Activated CD8-positive, alpha-beta T cell treated with anti-CD3 and anti-CD28 coated beads, Interleukin-2, amount 10 ng/mL, durations not matched to agents 7 days and 5 days (primary cell): Measurements from ENCODE around the gene C4orf36. TPM values are rescaled to one million over a fixed set of nuclear protein-coding genes. Genes with fewer than 3 reads are reported as not detected.
"Not testable (repeated sequence)": the region's sequence is repeated elsewhere in the genome, so short reads cannot be mapped to it uniquely, and the experiment has no call there.

ENCODE experiments used
- ATAC-seq: fragments of 150-1000 bp; cut with Tn5 transposase; one replicate; pipeline ENCODE4 v1.10.0; 2021; ENCODE audit warnings: moderate library complexity
- CTCF ChIA-PET: fragments of 350-600 bp; sonication (Branson Sonifier 250); formaldehyde crosslinking; loops from one replicate; lab custom pipeline; 2021; ENCODE audit warnings: antibody characterized with exemption; lab: Charles Lee
- POLR2A ChIA-PET: fragments of 350-600 bp; sonication (Branson Sonifier 250); formaldehyde crosslinking; loops from one replicate; lab custom pipeline; 2021; ENCODE audit warnings: antibody characterized with exemption; lab: Charles Lee
- DNase-seq: peaks from one replicate; pipeline ENCODE4 v3.0.0-alpha.2; 2020
- H3K27ac Mint-ChIP-seq: one replicate; pipeline ENCODE4 v1.8.0; 2021; ENCODE audit warnings: mild to moderate bottlenecking, mixed read lengths
- H3K27me3 Mint-ChIP-seq: one replicate; pipeline ENCODE4 v1.8.0; 2021; ENCODE audit warnings: low read depth, mixed read lengths
- H3K36me3 Mint-ChIP-seq: one replicate; pipeline ENCODE4 v1.8.0; 2021; ENCODE audit warnings: low read depth, mixed read lengths
- H3K4me1 Mint-ChIP-seq: one replicate; pipeline ENCODE4 v1.8.0; 2021; ENCODE audit warnings: low read depth, mixed read lengths
- H3K4me3 Mint-ChIP-seq: one replicate; pipeline ENCODE4 v1.8.0; 2021; ENCODE audit warnings: mild to moderate bottlenecking, mixed read lengths
- H3K9me3 Mint-ChIP-seq: one replicate; pipeline ENCODE4 v1.8.0; 2022; ENCODE audit warnings: mixed read lengths; ENCODE audit not compliant: insufficient read depth
- total RNA-seq, 2 experiments: library from RNA; stranded (reverse); gene quantifications; one replicate each; pipeline ENCODE4 v1.2.3, GENCODE V29; 2021

Gene C4orf36
- total RNA-seq, 2 experiments from 2014 or later: 0.37 TPM; not detected in 1

DNA sequence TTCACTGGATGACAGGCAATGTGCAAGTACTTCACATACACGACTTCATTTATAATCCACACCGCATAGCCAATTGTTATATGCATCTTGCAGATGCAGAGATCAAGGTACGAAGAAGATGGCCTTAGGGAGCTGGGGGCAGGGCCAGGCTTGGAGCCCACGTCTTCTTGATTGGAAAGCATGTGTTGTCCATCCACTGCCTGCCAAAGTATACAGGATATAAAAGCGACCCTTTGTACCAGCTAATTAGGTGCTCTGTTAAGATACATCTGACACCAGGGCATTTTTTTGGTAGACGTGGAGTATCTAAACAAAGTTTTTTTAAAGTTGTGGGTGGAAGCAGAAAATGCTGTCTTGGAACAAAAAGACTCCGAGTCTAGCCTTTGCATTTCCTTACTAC is 1.4 kb downstream of the C4orf36 start:
- ChIA-PET CTCF (no interaction called here), POLR2A (no interaction called here)
- Mint-ChIP-seq H3K36me3 (no peaks in the 10 kb centered on the region), H3K27me3 (peaks cover 21% of the 10 kb centered on the region), H3K27ac (no peak overlapping the region), H3K4me3 (peak overlapping the region; percentile 46), H3K4me1 (peaks cover 3% of the 10 kb centered on the region), H3K9me3 (no peaks in the 10 kb centered on the region)
- ATAC-seq: no peak
- DNase-seq: no peak

DNA sequence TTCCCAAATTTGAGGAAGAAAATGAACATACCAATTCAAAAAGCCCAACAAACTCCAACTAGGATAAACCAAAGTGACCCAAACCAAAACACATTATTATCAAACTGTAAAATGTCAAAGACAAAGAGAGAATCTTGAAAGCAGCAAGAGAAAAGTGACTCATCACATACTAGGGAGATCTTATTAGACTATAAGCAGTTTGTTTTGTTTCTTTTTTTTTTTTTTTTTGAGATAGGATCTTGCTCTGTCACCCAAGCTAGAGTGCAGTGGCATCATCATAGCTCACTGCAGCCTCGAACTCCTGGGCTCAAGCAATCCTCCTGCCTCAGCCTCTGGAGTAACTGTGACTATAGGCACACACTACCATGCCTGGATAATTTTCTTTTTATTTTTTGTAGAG is 12.6 kb downstream of the C4orf36 start:
- ATAC-seq (no peak), DNase-seq (no peak)
- H3K4me3 Mint-ChIP-seq: no peak overlapping the region
- no peaks in the 10 kb centered on the region for H3K4me1 Mint-ChIP-seq
- H3K27me3 Mint-ChIP-seq: no peaks in the 10 kb centered on the region
- no peaks in the 10 kb centered on the region for H3K36me3 Mint-ChIP-seq
- H3K9me3 Mint-ChIP-seq: peaks cover 6% of the 10 kb centered on the region
- POLR2A ChIA-PET: no interaction called here
- no peak overlapping the region for H3K27ac Mint-ChIP-seq
- CTCF ChIA-PET: no interaction called here

DNA sequence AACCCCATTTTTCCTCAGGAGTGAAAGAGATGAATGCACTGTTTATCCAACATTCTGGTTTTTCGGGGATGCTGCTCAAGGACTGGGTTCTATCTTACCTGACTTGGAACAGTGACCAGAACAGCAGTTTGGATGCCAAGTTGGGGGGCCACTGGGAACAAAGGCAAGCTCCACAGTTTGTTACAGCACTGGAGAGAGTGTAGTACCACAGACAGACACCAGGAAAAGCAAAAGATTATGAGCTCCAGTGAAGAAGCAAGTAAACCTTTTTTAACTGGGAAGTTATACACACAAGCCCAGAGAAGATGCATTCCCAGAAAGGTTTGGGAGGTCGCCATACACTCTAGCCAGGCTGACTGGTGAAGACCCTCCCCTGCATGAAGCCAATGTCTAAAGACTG is 13.6 kb downstream of the C4orf36 start:
- Mint-ChIP-seq H3K4me3 (no peak overlapping the region), H3K9me3 (peaks cover 6% of the 10 kb centered on the region), H3K4me1 (no peaks in the 10 kb centered on the region), H3K27ac (no peak overlapping the region), H3K27me3 (no peaks in the 10 kb centered on the region), H3K36me3 (no peaks in the 10 kb centered on the region)
- ATAC-seq: no peak
- CTCF ChIA-PET: no interaction called here
- no peak for DNase-seq
- POLR2A ChIA-PET: no interaction called here

- Mint-ChIP-seq H3K27me3 (no peaks in the 10 kb centered on the region), H3K9me3 (peaks cover 6% of the 10 kb centered on the region), H3K4me3 (no peak overlapping the region), H3K4me1 (no peaks in the 10 kb centered on the region), H3K27ac (no peak overlapping the region), H3K36me3 (no peaks in the 10 kb centered on the region)
- no peak for ATAC-seq
- no peak for DNase-seq
- POLR2A ChIA-PET: no interaction called here
- CTCF ChIA-PET: no interaction called here
Observed at GRCh38 chr4:86876894-86877685, 15.1 kb downstream of the C4orf36 start.

DNA sequence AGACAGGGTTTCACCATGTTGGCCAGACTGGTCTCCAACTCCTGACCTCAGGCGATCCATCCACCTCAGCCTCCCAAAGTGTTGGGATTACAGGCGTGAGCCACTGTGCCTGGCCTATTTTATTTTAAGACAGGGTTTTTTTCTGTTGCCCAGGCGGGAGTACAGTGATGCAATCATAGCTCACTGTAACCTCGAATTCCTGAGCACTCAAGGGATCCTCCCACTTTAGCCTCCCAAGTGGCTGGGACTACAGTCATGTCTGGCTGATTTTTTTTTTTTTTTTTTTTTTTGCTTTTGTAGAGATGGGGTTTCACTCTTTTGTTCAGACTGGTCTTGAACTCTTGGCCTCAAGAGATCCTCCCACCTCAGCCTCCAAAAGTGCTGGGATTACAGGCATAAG is 16.8 kb downstream of the C4orf36 start:
- ATAC-seq, H3K27ac Mint-ChIP-seq, H3K4me1 Mint-ChIP-seq, H3K9me3 Mint-ChIP-seq, H3K4me3 Mint-ChIP-seq, CTCF ChIA-PET, DNase-seq, H3K27me3 Mint-ChIP-seq, POLR2A ChIA-PET, H3K36me3 Mint-ChIP-seq: not testable (repeated sequence)

DNA sequence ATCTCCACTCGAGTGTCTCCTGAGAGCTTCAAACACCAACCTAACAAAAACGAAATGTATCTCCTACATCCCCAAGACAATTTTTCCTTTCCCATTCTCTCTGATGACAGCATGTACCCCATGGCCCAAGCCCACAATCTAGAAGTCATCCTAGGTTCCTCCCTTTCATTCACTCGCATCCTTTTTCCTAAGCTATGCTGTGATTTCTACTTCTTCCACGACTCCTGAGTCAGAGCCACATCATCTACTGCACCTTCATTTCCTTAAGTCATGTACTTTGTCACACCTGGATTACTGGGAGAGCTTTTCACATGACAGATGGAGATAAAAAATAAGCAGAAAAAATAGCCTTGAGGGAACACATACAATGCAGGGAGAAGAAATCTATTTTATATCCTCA is 20.1 kb downstream of the C4orf36 start:
- ATAC-seq (no peak), DNase-seq (no peak)
- H3K9me3 Mint-ChIP-seq: peaks cover 4% of the 10 kb centered on the region
- H3K4me3 Mint-ChIP-seq: no peak overlapping the region
- no peak overlapping the region for H3K27ac Mint-ChIP-seq
- CTCF ChIA-PET: no interaction called here
- POLR2A ChIA-PET: no interaction called here
- H3K27me3 Mint-ChIP-seq: no peaks in the 10 kb centered on the region
- H3K36me3 Mint-ChIP-seq: no peaks in the 10 kb centered on the region
- no peaks in the 10 kb centered on the region for H3K4me1 Mint-ChIP-seq

DNA sequence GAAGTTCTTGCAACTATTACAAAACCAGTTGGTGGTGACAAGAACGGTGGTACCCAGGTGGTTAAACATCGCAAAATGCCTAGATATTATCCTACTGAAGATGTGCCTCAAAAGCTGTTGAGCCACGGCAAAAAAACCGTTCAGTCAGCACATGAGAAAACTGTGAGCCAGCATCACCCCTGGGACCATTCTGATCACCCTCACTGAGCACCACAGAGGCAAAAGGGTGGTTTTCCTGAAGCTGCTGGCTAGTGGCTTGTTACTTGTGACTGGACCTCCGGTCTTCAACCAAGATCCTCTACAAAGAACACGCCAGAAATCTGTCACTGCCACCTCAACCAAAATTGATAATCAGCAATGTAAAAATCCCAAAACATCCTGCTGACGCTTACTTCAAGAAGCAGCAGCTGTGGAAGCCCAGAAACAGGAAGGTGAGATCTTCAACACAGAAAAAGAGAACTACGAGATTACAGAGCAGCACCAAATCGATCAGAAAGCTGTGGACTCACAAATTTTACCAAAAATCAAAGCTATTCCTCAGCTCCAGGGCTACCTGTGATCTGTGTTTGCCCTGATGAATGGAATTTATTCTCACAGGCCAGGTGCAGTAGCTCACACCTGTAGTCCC is 21.7 kb downstream of the C4orf36 start:
- Mint-ChIP-seq H3K27ac (no peak overlapping the region), H3K4me3 (no peak overlapping the region), H3K4me1 (no peaks in the 10 kb centered on the region), H3K27me3 (no peaks in the 10 kb centered on the region), H3K9me3 (peaks cover 4% of the 10 kb centered on the region), H3K36me3 (no peaks in the 10 kb centered on the region)
- no peak for ATAC-seq
- ChIA-PET POLR2A (interaction anchor here (0.6 kb wide), 1 partner anchor 22 kb away, joined by 3 read pairs; no protein-coding TSS in a partner anchor), CTCF (no interaction called here)
- DNase-seq: no peak

GRCh38 chr4:86857341-86858052 is 34.7 kb downstream of the C4orf36 start:
- no peaks in the 10 kb centered on the region for H3K9me3 Mint-ChIP-seq
- DNase-seq (no peak), ATAC-seq (no peak)
- no peaks in the 10 kb centered on the region for H3K4me1 Mint-ChIP-seq
- ChIA-PET POLR2A (no interaction called here), CTCF (no interaction called here)
- H3K36me3 Mint-ChIP-seq: no peaks in the 10 kb centered on the region
- no peak overlapping the region for H3K27ac Mint-ChIP-seq
- H3K4me3 Mint-ChIP-seq: no peak overlapping the region
- H3K27me3 Mint-ChIP-seq: no peaks in the 10 kb centered on the region

GRCh38 chr4:86856896-86857295 is 35.3 kb downstream of the C4orf36 start:
- Mint-ChIP-seq H3K27me3 (no peaks in the 10 kb centered on the region), H3K27ac (no peak overlapping the region), H3K4me1 (no peaks in the 10 kb centered on the region), H3K36me3 (no peaks in the 10 kb centered on the region), H3K4me3 (no peak overlapping the region), H3K9me3 (no peaks in the 10 kb centered on the region)
- ChIA-PET POLR2A (no interaction called here), CTCF (no interaction called here)
- ATAC-seq: no peak
- DNase-seq: no peak

DNA sequence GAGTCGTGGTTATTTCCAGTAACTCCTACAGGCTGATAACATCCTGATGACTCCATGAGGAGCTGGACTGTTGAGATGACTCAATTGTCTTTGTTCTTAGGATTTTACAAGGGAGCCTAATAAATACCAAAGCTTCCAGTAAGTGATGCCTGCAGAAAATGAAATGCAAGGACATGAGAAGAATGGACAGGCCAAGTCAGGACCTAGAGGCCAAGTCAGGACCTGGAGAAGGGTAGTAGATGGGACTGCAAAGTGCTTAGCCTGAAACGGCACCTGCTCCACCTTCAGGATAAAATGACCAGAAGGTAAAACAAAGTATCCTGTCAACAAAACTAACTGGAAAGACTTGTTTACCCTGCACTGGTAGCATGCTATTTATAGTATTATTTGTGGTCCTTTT is 36.6 kb downstream of the C4orf36 start:
- Mint-ChIP-seq H3K9me3 (no peaks in the 10 kb centered on the region), H3K4me1 (no peaks in the 10 kb centered on the region), H3K4me3 (no peak overlapping the region), H3K36me3 (no peaks in the 10 kb centered on the region), H3K27me3 (no peaks in the 10 kb centered on the region), H3K27ac (no peak overlapping the region)
- no peak for ATAC-seq
- no peak for DNase-seq
- CTCF ChIA-PET: no interaction called here
- POLR2A ChIA-PET: no interaction called here

- no peaks in the 10 kb centered on the region for H3K9me3 Mint-ChIP-seq
- no peaks in the 10 kb centered on the region for H3K4me1 Mint-ChIP-seq
- no peaks in the 10 kb centered on the region for H3K36me3 Mint-ChIP-seq
- POLR2A ChIA-PET: no interaction called here
- CTCF ChIA-PET: no interaction called here
- H3K4me3 Mint-ChIP-seq: no peak overlapping the region
- ATAC-seq: no peak
- DNase-seq: no peak
- no peaks in the 10 kb centered on the region for H3K27me3 Mint-ChIP-seq
- H3K27ac Mint-ChIP-seq: no peak overlapping the region
Observed at GRCh38 chr4:86853209-86853608, 39.0 kb downstream of the C4orf36 start.
